ENCODE data around the gene TBC1D22A.

DNA sequence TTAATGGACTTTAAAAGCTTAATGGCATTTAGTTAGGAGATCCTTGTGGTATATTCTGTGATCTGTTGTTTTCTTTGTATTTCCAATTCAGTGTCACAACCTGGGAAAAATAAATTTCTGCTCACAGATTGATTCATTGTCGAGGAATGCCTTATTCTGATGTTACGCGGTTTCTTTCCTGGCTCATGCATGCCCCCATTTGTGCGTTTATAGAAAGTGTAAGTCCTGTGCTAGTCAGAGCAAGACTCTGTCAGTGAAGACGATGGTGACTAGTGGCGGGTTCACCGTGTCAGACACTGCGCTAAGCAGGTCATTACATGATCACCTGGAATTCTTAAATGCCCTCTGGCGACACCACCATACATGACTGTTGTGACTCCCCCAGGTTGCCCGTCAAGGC lies 169.4 kb downstream of the TBC1D22A start:
- TF ChIP-seq, protein P1, sequence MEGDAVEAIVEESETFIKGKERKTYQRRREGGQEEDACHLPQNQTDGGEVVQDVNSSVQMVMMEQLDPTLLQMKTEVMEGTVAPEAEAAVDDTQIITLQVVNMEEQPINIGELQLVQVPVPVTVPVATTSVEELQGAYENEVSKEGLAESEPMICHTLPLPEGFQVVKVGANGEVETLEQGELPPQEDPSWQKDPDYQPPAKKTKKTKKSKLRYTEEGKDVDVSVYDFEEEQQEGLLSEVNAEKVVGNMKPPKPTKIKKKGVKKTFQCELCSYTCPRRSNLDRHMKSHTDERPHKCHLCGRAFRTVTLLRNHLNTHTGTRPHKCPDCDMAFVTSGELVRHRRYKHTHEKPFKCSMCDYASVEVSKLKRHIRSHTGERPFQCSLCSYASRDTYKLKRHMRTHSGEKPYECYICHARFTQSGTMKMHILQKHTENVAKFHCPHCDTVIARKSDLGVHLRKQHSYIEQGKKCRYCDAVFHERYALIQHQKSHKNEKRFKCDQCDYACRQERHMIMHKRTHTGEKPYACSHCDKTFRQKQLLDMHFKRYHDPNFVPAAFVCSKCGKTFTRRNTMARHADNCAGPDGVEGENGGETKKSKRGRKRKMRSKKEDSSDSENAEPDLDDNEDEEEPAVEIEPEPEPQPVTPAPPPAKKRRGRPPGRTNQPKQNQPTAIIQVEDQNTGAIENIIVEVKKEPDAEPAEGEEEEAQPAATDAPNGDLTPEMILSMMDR (conservative IDR thresholded peaks at IDR 0.05; ENCODE audit: low read length) = no peak
- TF ChIP-seq EZH2phosphoT487 (IDR thresholded peaks at IDR 0.05; ENCODE audit: borderline replicate concordance, low read depth, low read length) = no peak

Measured in OCI-LY7 (cell line).